HEK293 (cell line): Measurements from ENCODE around the gene TSPEAR.
A peak's percentile ranks its signal among the peaks of the same experiment; 100 is the strongest.

ENCODE experiments used
- GLIS1 ChIP-seq: fragments of 450-650 bp; formaldehyde crosslinking; IDR thresholded peaks from 2 replicates; pipeline ENCODE4 v1.5.1; 2016; ENCODE audit warnings: missing biosample characterization, missing genetic modification characterization
- HOXD13 ChIP-seq: sonication (generic); formaldehyde crosslinking; IDR thresholded peaks from 2 replicates; pipeline ENCODE4 v1.8.0; 2022; ENCODE audit warnings: missing genetic modification reagents, borderline replicate concordance
- KLF1 ChIP-seq: fragments of 450-650 bp; formaldehyde crosslinking; IDR thresholded peaks from 2 replicates; pipeline ENCODE4 v1.5.1; 2016; ENCODE audit warnings: missing biosample characterization, missing genetic modification characterization
- MYNN ChIP-seq: fragments of 450-650 bp; formaldehyde crosslinking; IDR thresholded peaks from 2 replicates; pipeline ENCODE4 v1.5.1; 2016; ENCODE audit warnings: missing biosample characterization, missing genetic modification characterization, borderline replicate concordance
- REPIN1 ChIP-seq: fragments of 450-650 bp; formaldehyde crosslinking; IDR thresholded peaks from 2 replicates; pipeline ENCODE4 v1.5.1; 2017; ENCODE audit warnings: missing biosample characterization, missing genetic modification characterization, low read depth
- SALL2 ChIP-seq: fragments of 450-650 bp; formaldehyde crosslinking; IDR thresholded peaks from 2 replicates; pipeline ENCODE4 v1.5.0; 2017; ENCODE audit warnings: missing biosample characterization, mild to moderate bottlenecking, missing genetic modification characterization, borderline replicate concordance
- ZBTB7A ChIP-seq: fragments of 450-650 bp; formaldehyde crosslinking; IDR thresholded peaks from 2 replicates; pipeline ENCODE4 v1.5.1; 2016; ENCODE audit warnings: low read depth, missing biosample characterization, missing genetic modification characterization
- ZBTB8A ChIP-seq: fragments of 450-650 bp; formaldehyde crosslinking; IDR thresholded peaks from 2 replicates; pipeline ENCODE4 v1.5.1; 2016; ENCODE audit warnings: missing biosample characterization, missing genetic modification characterization
- ZNF114 ChIP-seq: fragments of 450-650 bp; formaldehyde crosslinking; IDR thresholded peaks from 2 replicates; pipeline ENCODE4 v1.5.0; 2017; ENCODE audit warnings: missing biosample characterization, missing genetic modification characterization
- ZNF16 ChIP-seq: fragments of 450-650 bp; formaldehyde crosslinking; IDR thresholded peaks from 2 replicates; pipeline ENCODE4 v1.5.1; 2016; ENCODE audit warnings: low read depth, missing biosample characterization, missing genetic modification characterization
- ZNF292 ChIP-seq: fragments of 450-650 bp; formaldehyde crosslinking; IDR thresholded peaks from 2 replicates; pipeline ENCODE4 v1.5.1; 2016; ENCODE audit warnings: low read depth, missing biosample characterization, missing genetic modification characterization, borderline replicate concordance
- ZNF302 ChIP-seq: fragments of 450-650 bp; formaldehyde crosslinking; IDR thresholded peaks from 2 replicates; pipeline ENCODE4 v1.5.1; 2016; ENCODE audit warnings: missing biosample characterization, missing genetic modification characterization, low read depth
- ZNF324 ChIP-seq: fragments of 450-650 bp; formaldehyde crosslinking; IDR thresholded peaks from 2 replicates; pipeline ENCODE4 v1.5.1; 2016; ENCODE audit warnings: missing biosample characterization, missing genetic modification characterization
- ZNF350 ChIP-seq: fragments of 450-650 bp; formaldehyde crosslinking; IDR thresholded peaks from 2 replicates; pipeline ENCODE4 v1.5.0; 2017; ENCODE audit warnings: missing biosample characterization, mild to moderate bottlenecking, missing genetic modification characterization
- ZNF521 ChIP-seq: fragments of 450-650 bp; formaldehyde crosslinking; IDR thresholded peaks from 2 replicates; pipeline ENCODE4 v1.5.1; 2017; ENCODE audit warnings: missing biosample characterization, mild to moderate bottlenecking, missing genetic modification characterization
- ZNF530 ChIP-seq: fragments of 450-650 bp; formaldehyde crosslinking; IDR thresholded peaks from 2 replicates; pipeline ENCODE4 v1.5.1; 2016; ENCODE audit warnings: low read depth, missing biosample characterization, missing genetic modification characterization
- ZNF555 ChIP-seq: fragments of 450-650 bp; formaldehyde crosslinking; conservative IDR thresholded peaks from 2 replicates; pipeline ENCODE4 v1.5.1; 2017; ENCODE audit warnings: missing biosample characterization, mild to moderate bottlenecking, missing genetic modification characterization, inconsistent platforms
- ZNF558 ChIP-seq: fragments of 450-650 bp; formaldehyde crosslinking; IDR thresholded peaks from 2 replicates; pipeline ENCODE4 v1.5.1; 2016; ENCODE audit warnings: missing biosample characterization, missing genetic modification characterization
- ZNF560 ChIP-seq: fragments of 450-650 bp; formaldehyde crosslinking; IDR thresholded peaks from 2 replicates; pipeline ENCODE4 v1.5.1; 2017; ENCODE audit warnings: missing biosample characterization, missing genetic modification characterization, borderline replicate concordance
- ZNF585B ChIP-seq: fragments of 450-650 bp; formaldehyde crosslinking; IDR thresholded peaks from 2 replicates; pipeline ENCODE4 v1.5.1; 2016; ENCODE audit warnings: missing biosample characterization, missing genetic modification characterization
- ZNF660 ChIP-seq: fragments of 450-650 bp; IDR thresholded peaks from 2 replicates; pipeline ENCODE4 v1.5.1; 2018; ENCODE audit warnings: missing biosample characterization, mild to moderate bottlenecking, missing genetic modification characterization
- ZNF670 ChIP-seq: fragments of 450-650 bp; formaldehyde crosslinking; IDR thresholded peaks from 2 replicates; pipeline ENCODE4 v1.5.1; 2016; ENCODE audit warnings: missing biosample characterization, missing genetic modification characterization, low read depth
- ZNF777 ChIP-seq: fragments of 450-650 bp; formaldehyde crosslinking; IDR thresholded peaks from 2 replicates; pipeline ENCODE4 v1.5.1; 2017; ENCODE audit warnings: missing biosample characterization, missing genetic modification characterization, borderline replicate concordance
- ZNF785 ChIP-seq: fragments of 450-650 bp; formaldehyde crosslinking; IDR thresholded peaks from 2 replicates; pipeline ENCODE4 v1.5.1; 2016; ENCODE audit warnings: missing biosample characterization, missing genetic modification characterization
- ZSCAN23 ChIP-seq: fragments of 450-650 bp; formaldehyde crosslinking; IDR thresholded peaks from 2 replicates; pipeline ENCODE4 v1.5.1; 2016; ENCODE audit warnings: missing biosample characterization, missing genetic modification characterization
- TF ChIP-seq, protein P1 (sequence below): fragments of 450-650 bp; formaldehyde crosslinking; IDR thresholded peaks from 2 replicates; pipeline ENCODE4 v1.5.1; 2017; ENCODE audit warnings: missing biosample characterization, missing genetic modification characterization
- TF ChIP-seq, protein P2 (sequence below): fragments of 450-650 bp; formaldehyde crosslinking; IDR thresholded peaks from 2 replicates; pipeline ENCODE4 v1.5.1; 2016; ENCODE audit warnings: missing biosample characterization, missing genetic modification characterization
- TF ChIP-seq, protein P3 (sequence below): fragments of 450-650 bp; formaldehyde crosslinking; IDR thresholded peaks from 2 replicates; pipeline ENCODE4 v1.5.1; 2016; ENCODE audit warnings: missing biosample characterization, missing genetic modification characterization
- TF ChIP-seq, protein P4 (sequence below): fragments of 450-650 bp; formaldehyde crosslinking; conservative IDR thresholded peaks from 2 replicates; pipeline ENCODE4 v1.5.1; 2016; ENCODE audit warnings: low read depth, missing biosample characterization, missing genetic modification characterization
- TF ChIP-seq, protein P5 (sequence below): fragments of 450-650 bp; formaldehyde crosslinking; IDR thresholded peaks from 2 replicates; pipeline ENCODE4 v1.5.1; 2016; ENCODE audit warnings: missing biosample characterization, missing genetic modification characterization
- TF ChIP-seq, protein P6 (sequence below): fragments of 450-650 bp; IDR thresholded peaks from 2 replicates; pipeline ENCODE4 v1.5.1; 2018; ENCODE audit warnings: missing biosample characterization, missing genetic modification characterization

TSPEAR gene

DNA sequence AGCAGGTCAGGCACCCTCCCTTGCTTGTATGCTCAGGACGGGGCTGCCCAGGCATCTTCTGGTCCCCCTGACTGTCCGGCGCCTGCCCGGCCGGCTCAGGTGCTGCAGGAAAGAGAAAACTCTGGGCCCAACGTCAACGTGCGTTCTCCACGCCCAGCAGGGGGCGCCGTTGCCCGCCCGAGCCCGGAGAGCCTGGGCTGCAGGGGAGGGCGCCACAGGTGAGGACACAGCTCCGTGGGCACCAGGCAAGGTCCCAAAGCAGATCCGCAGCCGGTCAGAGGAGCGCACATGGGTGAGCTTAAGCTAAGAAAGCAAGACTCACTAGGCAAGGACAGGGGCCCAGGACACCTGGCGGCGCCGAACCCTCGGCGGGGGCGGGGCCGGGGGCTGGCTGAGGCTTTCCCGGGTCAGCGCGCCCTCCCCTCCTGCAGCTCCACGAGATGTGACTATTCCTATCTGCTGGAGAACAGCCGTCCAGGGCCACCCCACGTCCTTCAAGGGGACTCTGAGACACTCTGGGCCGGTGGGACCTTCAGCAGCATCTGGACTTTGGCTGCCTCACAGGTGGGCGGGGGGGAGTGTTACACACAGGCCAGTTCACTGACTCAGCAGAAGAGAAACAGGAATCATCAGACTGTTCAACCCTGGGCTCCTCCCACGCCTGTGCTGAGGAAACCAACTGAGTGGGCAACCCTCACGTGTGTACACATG lies 200.7 kb downstream of the TSPEAR start (continued):
- TF ChIP-seq, protein P1, sequence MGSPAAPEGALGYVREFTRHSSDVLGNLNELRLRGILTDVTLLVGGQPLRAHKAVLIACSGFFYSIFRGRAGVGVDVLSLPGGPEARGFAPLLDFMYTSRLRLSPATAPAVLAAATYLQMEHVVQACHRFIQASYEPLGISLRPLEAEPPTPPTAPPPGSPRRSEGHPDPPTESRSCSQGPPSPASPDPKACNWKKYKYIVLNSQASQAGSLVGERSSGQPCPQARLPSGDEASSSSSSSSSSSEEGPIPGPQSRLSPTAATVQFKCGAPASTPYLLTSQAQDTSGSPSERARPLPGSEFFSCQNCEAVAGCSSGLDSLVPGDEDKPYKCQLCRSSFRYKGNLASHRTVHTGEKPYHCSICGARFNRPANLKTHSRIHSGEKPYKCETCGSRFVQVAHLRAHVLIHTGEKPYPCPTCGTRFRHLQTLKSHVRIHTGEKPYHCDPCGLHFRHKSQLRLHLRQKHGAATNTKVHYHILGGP (tag by site-specific recombination), result no peak
- no peak; the same call in 1 of the 2 replicates for TF ChIP-seq ZNF660 (tag by site-specific recombination)
- peak; percentile 61; the same call in 1 of the 2 replicates for TF ChIP-seq ZNF777 (tag by site-specific recombination)
- TF ChIP-seq, protein P2, sequence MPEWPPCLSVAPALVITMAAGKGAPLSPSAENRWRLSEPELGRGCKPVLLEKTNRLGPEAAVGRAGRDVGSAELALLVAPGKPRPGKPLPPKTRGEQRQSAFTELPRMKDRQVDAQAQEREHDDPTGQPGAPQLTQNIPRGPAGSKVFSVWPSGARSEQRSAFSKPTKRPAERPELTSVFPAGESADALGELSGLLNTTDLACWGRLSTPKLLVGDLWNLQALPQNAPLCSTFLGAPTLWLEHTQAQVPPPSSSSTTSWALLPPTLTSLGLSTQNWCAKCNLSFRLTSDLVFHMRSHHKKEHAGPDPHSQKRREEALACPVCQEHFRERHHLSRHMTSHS (tag by site-specific recombination), result no peak
- TF ChIP-seq, protein P3, sequence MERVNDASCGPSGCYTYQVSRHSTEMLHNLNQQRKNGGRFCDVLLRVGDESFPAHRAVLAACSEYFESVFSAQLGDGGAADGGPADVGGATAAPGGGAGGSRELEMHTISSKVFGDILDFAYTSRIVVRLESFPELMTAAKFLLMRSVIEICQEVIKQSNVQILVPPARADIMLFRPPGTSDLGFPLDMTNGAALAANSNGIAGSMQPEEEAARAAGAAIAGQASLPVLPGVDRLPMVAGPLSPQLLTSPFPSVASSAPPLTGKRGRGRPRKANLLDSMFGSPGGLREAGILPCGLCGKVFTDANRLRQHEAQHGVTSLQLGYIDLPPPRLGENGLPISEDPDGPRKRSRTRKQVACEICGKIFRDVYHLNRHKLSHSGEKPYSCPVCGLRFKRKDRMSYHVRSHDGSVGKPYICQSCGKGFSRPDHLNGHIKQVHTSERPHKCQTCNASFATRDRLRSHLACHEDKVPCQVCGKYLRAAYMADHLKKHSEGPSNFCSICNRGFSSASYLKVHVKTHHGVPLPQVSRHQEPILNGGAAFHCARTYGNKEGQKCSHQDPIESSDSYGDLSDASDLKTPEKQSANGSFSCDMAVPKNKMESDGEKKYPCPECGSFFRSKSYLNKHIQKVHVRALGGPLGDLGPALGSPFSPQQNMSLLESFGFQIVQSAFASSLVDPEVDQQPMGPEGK (tag by site-specific recombination), result peak; percentile 87
- no peak for TF ChIP-seq ZNF585B (tag by site-specific recombination)
- no peak for TF ChIP-seq ZNF16 (tag by site-specific recombination)
- no peak for TF ChIP-seq HOXD13
- no peak for TF ChIP-seq ZNF302 (tag by site-specific recombination)
- TF ChIP-seq ZNF114 (tag by site-specific recombination), result no peak
- TF ChIP-seq REPIN1 (tag by site-specific recombination), result peak; percentile 42; the same call in 1 of the 2 replicates
- no peak for TF ChIP-seq ZNF670 (tag by site-specific recombination)
- TF ChIP-seq SALL2, result no peak
- TF ChIP-seq GLIS1 (tag by site-specific recombination), result peak; percentile 86
- TF ChIP-seq, protein P4, sequence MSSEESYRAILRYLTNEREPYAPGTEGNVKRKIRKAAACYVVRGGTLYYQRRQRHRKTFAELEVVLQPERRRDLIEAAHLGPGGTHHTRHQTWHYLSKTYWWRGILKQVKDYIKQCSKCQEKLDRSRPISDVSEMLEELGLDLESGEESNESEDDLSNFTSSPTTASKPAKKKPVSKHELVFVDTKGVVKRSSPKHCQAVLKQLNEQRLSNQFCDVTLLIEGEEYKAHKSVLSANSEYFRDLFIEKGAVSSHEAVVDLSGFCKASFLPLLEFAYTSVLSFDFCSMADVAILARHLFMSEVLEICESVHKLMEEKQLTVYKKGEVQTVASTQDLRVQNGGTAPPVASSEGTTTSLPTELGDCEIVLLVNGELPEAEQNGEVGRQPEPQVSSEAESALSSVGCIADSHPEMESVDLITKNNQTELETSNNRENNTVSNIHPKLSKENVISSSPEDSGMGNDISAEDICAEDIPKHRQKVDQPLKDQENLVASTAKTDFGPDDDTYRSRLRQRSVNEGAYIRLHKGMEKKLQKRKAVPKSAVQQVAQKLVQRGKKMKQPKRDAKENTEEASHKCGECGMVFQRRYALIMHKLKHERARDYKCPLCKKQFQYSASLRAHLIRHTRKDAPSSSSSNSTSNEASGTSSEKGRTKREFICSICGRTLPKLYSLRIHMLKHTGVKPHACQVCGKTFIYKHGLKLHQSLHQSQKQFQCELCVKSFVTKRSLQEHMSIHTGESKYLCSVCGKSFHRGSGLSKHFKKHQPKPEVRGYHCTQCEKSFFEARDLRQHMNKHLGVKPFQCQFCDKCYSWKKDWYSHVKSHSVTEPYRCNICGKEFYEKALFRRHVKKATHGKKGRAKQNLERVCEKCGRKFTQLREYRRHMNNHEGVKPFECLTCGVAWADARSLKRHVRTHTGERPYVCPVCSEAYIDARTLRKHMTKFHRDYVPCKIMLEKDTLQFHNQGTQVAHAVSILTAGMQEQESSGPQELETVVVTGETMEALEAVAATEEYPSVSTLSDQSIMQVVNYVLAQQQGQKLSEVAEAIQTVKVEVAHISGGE (tag by site-specific recombination), result no peak
- TF ChIP-seq ZBTB7A (tag by site-specific recombination), result no peak
- TF ChIP-seq ZNF292 (tag by site-specific recombination), result no peak
- no peak; the same call in 1 of the 2 replicates for TF ChIP-seq KLF1 (tag by site-specific recombination)
- no peak for TF ChIP-seq ZNF785 (tag by site-specific recombination)
- 0 out of 2 replicates have a peak, but pooled peaks have one; percentile 32 for TF ChIP-seq ZNF324 (tag by site-specific recombination)
- no peak for TF ChIP-seq ZNF521 (tag by site-specific recombination)
- 0 out of 2 replicates have a peak, but pooled peaks have one; percentile 57 for TF ChIP-seq ZSCAN23 (tag by site-specific recombination)
- TF ChIP-seq ZNF558 (tag by site-specific recombination), result no peak
- TF ChIP-seq MYNN, result no peak
- peak; percentile 64 for TF ChIP-seq ZBTB8A (tag by site-specific recombination)
- no peak for TF ChIP-seq ZNF530 (tag by site-specific recombination)
- TF ChIP-seq, protein P5, sequence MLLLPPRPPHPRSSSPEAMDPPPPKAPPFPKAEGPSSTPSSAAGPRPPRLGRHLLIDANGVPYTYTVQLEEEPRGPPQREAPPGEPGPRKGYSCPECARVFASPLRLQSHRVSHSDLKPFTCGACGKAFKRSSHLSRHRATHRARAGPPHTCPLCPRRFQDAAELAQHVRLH (tag by site-specific recombination), result no peak
- no peak for TF ChIP-seq ZNF560 (tag by site-specific recombination)
- TF ChIP-seq, protein P6, sequence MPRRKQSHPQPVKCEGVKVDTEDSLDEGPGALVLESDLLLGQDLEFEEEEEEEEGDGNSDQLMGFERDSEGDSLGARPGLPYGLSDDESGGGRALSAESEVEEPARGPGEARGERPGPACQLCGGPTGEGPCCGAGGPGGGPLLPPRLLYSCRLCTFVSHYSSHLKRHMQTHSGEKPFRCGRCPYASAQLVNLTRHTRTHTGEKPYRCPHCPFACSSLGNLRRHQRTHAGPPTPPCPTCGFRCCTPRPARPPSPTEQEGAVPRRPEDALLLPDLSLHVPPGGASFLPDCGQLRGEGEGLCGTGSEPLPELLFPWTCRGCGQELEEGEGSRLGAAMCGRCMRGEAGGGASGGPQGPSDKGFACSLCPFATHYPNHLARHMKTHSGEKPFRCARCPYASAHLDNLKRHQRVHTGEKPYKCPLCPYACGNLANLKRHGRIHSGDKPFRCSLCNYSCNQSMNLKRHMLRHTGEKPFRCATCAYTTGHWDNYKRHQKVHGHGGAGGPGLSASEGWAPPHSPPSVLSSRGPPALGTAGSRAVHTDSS, result no peak; the same call in 1 of the 2 replicates
- no peak for TF ChIP-seq ZNF350 (tag by site-specific recombination)
- TF ChIP-seq ZNF555 (tag by site-specific recombination), result no peak
